ENCODE data around the gene SLC16A13.

The SLC16A13 gene

GRCh38 chr17:7007143-7007542 lies 28.7 kb upstream of the SLC16A13 start:
- no peak for DNase-seq
- WGBS (ENCODE audit: extremely low coverage, insufficient coverage, low lambda C conversion rate), result no CpG with 5 or more reads among the region's 2 CpGs
- peaks cover 3% of the 10 kb centered on the region for H3K36me3 ChIP-seq (ENCODE audit: control insufficient read depth, insufficient read depth, low read length)

DNA sequence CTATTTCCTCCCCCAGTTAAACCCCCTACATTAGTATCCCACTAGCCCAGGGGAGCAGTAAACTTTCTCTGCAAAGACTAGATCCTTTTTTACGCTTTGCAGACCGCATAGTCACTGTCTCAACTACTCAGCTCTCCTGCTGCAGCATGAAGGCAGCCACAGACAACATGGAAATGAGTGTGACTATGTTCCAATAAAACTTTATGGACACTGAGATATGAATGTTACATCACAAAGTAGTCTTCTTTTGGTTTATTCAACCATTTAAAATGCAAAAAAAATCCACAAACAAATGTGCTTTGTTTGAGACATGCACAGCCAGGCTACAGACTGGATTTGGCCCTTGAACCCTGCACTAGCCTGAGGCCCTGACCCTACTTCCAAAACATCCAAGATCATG lies 25.3 kb upstream of the SLC16A13 start:
- H3K4ac ChIP-seq (ENCODE audit: low read depth, low read length), result no peak overlapping the region
- no peak overlapping the region for H2AK5ac ChIP-seq (ENCODE audit: low read length)
- no peak overlapping the region for H3K27ac ChIP-seq (ENCODE audit: low read depth, low read length)
- H3K56ac ChIP-seq (ENCODE audit: low read length), result no peak overlapping the region
- H2BK120ac ChIP-seq (ENCODE audit: low read depth, low read length), result no peak overlapping the region
- H4K5ac ChIP-seq (ENCODE audit: low read length), result no peak overlapping the region
- no peaks in the 10 kb centered on the region for H3K36me3 ChIP-seq (ENCODE audit: control insufficient read depth, insufficient read depth, low read length)
- no peak overlapping the region for H4K8ac ChIP-seq (ENCODE audit: low read depth, low read length)
- H2BK15ac ChIP-seq (replicated peaks; ENCODE audit: low read depth), result no peak overlapping the region
- no peak for DNase-seq
- no peak overlapping the region for H3K9ac ChIP-seq (ENCODE audit: low read length)
- H3K4me2 ChIP-seq (ENCODE audit: low read length), result no peak overlapping the region
- H3K4me3 ChIP-seq (ENCODE audit: low read length), result no peak overlapping the region
- no peak overlapping the region for H3K18ac ChIP-seq (ENCODE audit: low read length)
- H3K23ac ChIP-seq (ENCODE audit: low read length), result no peak overlapping the region
- no peaks in the 10 kb centered on the region for H3K27me3 ChIP-seq (ENCODE audit: insufficient read depth, low read length, poor library complexity)
- WGBS (ENCODE audit: extremely low coverage, insufficient coverage, low lambda C conversion rate), result no CpG with 5 or more reads among the region's 2 CpGs
- peaks cover 23% of the 10 kb centered on the region for H3K79me2 ChIP-seq (ENCODE audit: control insufficient read depth, insufficient read depth, low read length)
- H3K79me1 ChIP-seq (ENCODE audit: low read length), result peaks cover 24% of the 10 kb centered on the region
- no peak overlapping the region for H2BK5ac ChIP-seq (ENCODE audit: low read length)
- H3K4me1 ChIP-seq (ENCODE audit: control insufficient read depth, low read depth, low read length), result peaks cover 6% of the 10 kb centered on the region

More at GRCh38 chr17:7007143-7007542, 28.7 kb upstream of the SLC16A13 start:
- H3K4ac ChIP-seq (ENCODE audit: low read depth, low read length), result no peak overlapping the region
- no peak overlapping the region for H3K18ac ChIP-seq (ENCODE audit: low read length)
- H3K4me2 ChIP-seq (ENCODE audit: low read length), result no peak overlapping the region
- H2BK15ac ChIP-seq (replicated peaks; ENCODE audit: low read depth), result no peak overlapping the region
- H2BK5ac ChIP-seq (ENCODE audit: low read length), result no peak overlapping the region
- no peak overlapping the region for H4K5ac ChIP-seq (ENCODE audit: low read length)
- H2BK120ac ChIP-seq (ENCODE audit: low read depth, low read length), result no peak overlapping the region
- H4K8ac ChIP-seq (ENCODE audit: low read depth, low read length), result no peak overlapping the region
- H3K56ac ChIP-seq (ENCODE audit: low read length), result no peak overlapping the region
- no peak overlapping the region for H3K23ac ChIP-seq (ENCODE audit: low read length)
- no peak overlapping the region for H2AK5ac ChIP-seq (ENCODE audit: low read length)
- H3K27ac ChIP-seq (ENCODE audit: low read depth, low read length), result no peak overlapping the region
- no peak overlapping the region for H3K4me3 ChIP-seq (ENCODE audit: low read length)
- peaks cover 17% of the 10 kb centered on the region for H3K79me1 ChIP-seq (ENCODE audit: low read length)
- no peak overlapping the region for H3K9ac ChIP-seq (ENCODE audit: low read length)
- no peaks in the 10 kb centered on the region for H3K4me1 ChIP-seq (ENCODE audit: control insufficient read depth, low read depth, low read length)
- no peaks in the 10 kb centered on the region for H3K27me3 ChIP-seq (ENCODE audit: insufficient read depth, low read length, poor library complexity)
- peaks cover 14% of the 10 kb centered on the region for H3K79me2 ChIP-seq (ENCODE audit: control insufficient read depth, insufficient read depth, low read length)

DNA sequence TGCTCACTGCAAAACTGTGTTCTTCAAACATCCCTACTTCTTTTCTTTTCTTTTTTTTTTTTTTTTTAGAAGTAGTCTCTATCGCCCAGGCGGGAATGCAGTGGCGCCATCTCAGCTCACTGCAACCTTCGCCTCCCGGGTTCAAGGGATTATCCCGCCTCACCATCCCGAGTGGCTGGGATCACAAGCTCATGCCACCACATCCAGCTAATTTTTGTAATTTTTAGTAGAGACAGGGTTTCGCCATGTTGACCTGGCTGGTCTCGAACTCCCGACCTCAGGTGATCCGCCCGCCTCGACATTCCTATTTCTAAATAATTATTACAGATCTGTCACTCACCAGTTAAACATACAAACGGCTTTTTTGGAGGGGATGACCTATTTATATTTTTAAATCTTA lies 24.4 kb upstream of the SLC16A13 start:
- H2BK120ac ChIP-seq (ENCODE audit: low read depth, low read length), result no peak overlapping the region
- H4K8ac ChIP-seq (ENCODE audit: low read depth, low read length), result no peak overlapping the region
- H3K56ac ChIP-seq (ENCODE audit: low read length), result no peak overlapping the region
- WGBS (ENCODE audit: extremely low coverage, insufficient coverage, low lambda C conversion rate), result no CpG with 5 or more reads among the region's 14 CpGs
- no peak overlapping the region for H3K18ac ChIP-seq (ENCODE audit: low read length)
- H4K5ac ChIP-seq (ENCODE audit: low read length), result no peak overlapping the region
- H3K27ac ChIP-seq (ENCODE audit: low read depth, low read length), result no peak overlapping the region
- no peak overlapping the region for H3K23ac ChIP-seq (ENCODE audit: low read length)
- no peak overlapping the region for H2AK5ac ChIP-seq (ENCODE audit: low read length)
- no peaks in the 10 kb centered on the region for H3K36me3 ChIP-seq (ENCODE audit: control insufficient read depth, insufficient read depth, low read length)
- no peak overlapping the region for H3K4me3 ChIP-seq (ENCODE audit: low read length)
- peaks cover 6% of the 10 kb centered on the region for H3K4me1 ChIP-seq (ENCODE audit: control insufficient read depth, low read depth, low read length)
- no peak for DNase-seq
- no peak overlapping the region for H3K4ac ChIP-seq (ENCODE audit: low read depth, low read length)
- no peaks in the 10 kb centered on the region for H3K27me3 ChIP-seq (ENCODE audit: insufficient read depth, low read length, poor library complexity)
- H3K79me2 ChIP-seq (ENCODE audit: control insufficient read depth, insufficient read depth, low read length), result peaks cover 23% of the 10 kb centered on the region
- H2BK5ac ChIP-seq (ENCODE audit: low read length), result no peak overlapping the region
- no peak overlapping the region for H3K4me2 ChIP-seq (ENCODE audit: low read length)
- H3K9ac ChIP-seq (ENCODE audit: low read length), result peak overlapping the region; percentile 95
- H3K79me1 ChIP-seq (ENCODE audit: low read length), result peaks cover 24% of the 10 kb centered on the region
- no peak overlapping the region for H2BK15ac ChIP-seq (replicated peaks; ENCODE audit: low read depth)

- Histone ChIP-seq H2BK120ac (ENCODE audit: low read depth, low read length) (no peak overlapping the region), H3K9ac (ENCODE audit: low read length) (peak overlapping the region; percentile 95), H3K4ac (ENCODE audit: low read depth, low read length) (no peak overlapping the region), H3K56ac (ENCODE audit: low read length) (peak overlapping the region; percentile 75), H4K8ac (ENCODE audit: low read depth, low read length) (no peak overlapping the region), H2BK15ac (replicated peaks; ENCODE audit: low read depth) (no peak overlapping the region), H3K27ac (ENCODE audit: low read depth, low read length) (no peak overlapping the region), H3K79me1 (ENCODE audit: low read length) (peaks cover 24% of the 10 kb centered on the region), H3K79me2 (ENCODE audit: control insufficient read depth, insufficient read depth, low read length) (peaks cover 23% of the 10 kb centered on the region), H3K4me3 (ENCODE audit: low read length) (peak overlapping the region; percentile 57), H3K27me3 (ENCODE audit: insufficient read depth, low read length, poor library complexity) (no peaks in the 10 kb centered on the region), H2BK5ac (ENCODE audit: low read length) (no peak overlapping the region), H3K36me3 (ENCODE audit: control insufficient read depth, insufficient read depth, low read length) (no peaks in the 10 kb centered on the region), H4K5ac (ENCODE audit: low read length) (no peak overlapping the region), H3K4me1 (ENCODE audit: control insufficient read depth, low read depth, low read length) (peaks cover 6% of the 10 kb centered on the region), H3K23ac (ENCODE audit: low read length) (no peak overlapping the region), H3K18ac (ENCODE audit: low read length) (no peak overlapping the region), H3K4me2 (ENCODE audit: low read length) (peak overlapping the region; percentile 60), H2AK5ac (ENCODE audit: low read length) (no peak overlapping the region)
- no CpG with 5 or more reads among the region's 6 CpGs for WGBS (ENCODE audit: extremely low coverage, insufficient coverage, low lambda C conversion rate)
- no peak for DNase-seq
Observed at GRCh38 chr17:7011942-7012254, 23.9 kb upstream of the SLC16A13 start.

DNA sequence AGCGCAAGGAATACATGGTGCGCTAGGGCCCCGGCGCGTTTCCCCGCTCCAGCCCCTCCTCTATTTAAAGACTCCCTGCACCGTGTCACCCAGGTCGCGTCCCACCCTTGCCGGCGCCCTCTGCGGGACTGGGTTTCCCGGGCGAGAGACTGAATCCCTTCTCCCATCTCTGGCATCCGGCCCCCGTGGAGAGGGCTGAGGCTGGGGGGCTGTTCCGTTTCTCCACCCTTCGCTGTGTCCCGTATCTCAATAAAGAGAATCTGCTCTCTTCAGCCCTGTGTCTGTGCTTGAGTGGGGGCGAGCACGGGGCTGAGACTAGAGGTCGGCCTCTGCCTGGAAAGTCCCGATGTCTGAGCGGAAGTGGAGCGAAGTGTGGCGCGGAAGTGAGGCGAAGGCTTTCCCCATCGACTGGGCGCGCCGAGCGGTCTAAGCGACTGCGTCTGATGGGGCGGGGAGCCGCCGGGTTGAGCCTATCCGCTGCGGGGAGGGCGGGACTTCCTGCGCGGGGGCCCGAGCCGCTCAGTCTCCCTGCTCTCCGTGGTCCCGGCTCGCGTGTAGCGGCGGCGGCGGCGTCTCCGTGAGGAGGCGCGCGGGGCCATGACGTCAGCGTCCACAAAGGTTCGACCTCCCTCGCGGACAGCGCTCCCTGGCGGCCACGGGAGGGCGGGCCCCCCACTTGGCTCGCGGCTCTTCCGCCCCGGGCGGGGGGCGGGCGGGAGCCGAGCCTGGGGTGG lies 21.4 kb upstream of the SLC16A13 start:
- peak overlapping the region; percentile 92 for H3K56ac ChIP-seq (ENCODE audit: low read length)
- H4K8ac ChIP-seq (ENCODE audit: low read depth, low read length), result no peak overlapping the region
- peaks cover 23% of the 10 kb centered on the region for H3K79me2 ChIP-seq (ENCODE audit: control insufficient read depth, insufficient read depth, low read length)
- H3K4me3 ChIP-seq (ENCODE audit: low read length), result peak overlapping the region; percentile 51
- peaks cover 24% of the 10 kb centered on the region for H3K79me1 ChIP-seq (ENCODE audit: low read length)
- peak overlapping the region; percentile 31 for H2BK120ac ChIP-seq (ENCODE audit: low read depth, low read length)
- no peaks in the 10 kb centered on the region for H3K36me3 ChIP-seq (ENCODE audit: control insufficient read depth, insufficient read depth, low read length)
- H3K4me1 ChIP-seq (ENCODE audit: control insufficient read depth, low read depth, low read length), result peaks cover 6% of the 10 kb centered on the region
- no peaks in the 10 kb centered on the region for H3K27me3 ChIP-seq (ENCODE audit: insufficient read depth, low read length, poor library complexity)
- no peak overlapping the region for H2BK15ac ChIP-seq (replicated peaks; ENCODE audit: low read depth)
- peak overlapping the region; percentile 95 for H3K9ac ChIP-seq (ENCODE audit: low read length)
- H2AK5ac ChIP-seq (ENCODE audit: low read length), result no peak overlapping the region
- H3K4ac ChIP-seq (ENCODE audit: low read depth, low read length), result peak overlapping the region; percentile 90
- peak overlapping the region; percentile 98 for H3K4me2 ChIP-seq (ENCODE audit: low read length)
- no CpG with 5 or more reads among the region's 75 CpGs for WGBS (ENCODE audit: extremely low coverage, insufficient coverage, low lambda C conversion rate)
- no peak overlapping the region for H3K23ac ChIP-seq (ENCODE audit: low read length)
- H2BK5ac ChIP-seq (ENCODE audit: low read length), result no peak overlapping the region
- H3K18ac ChIP-seq (ENCODE audit: low read length), result peak overlapping the region; percentile 62
- H3K27ac ChIP-seq (ENCODE audit: low read depth, low read length), result peak overlapping the region; percentile 92
- no peak overlapping the region for H4K5ac ChIP-seq (ENCODE audit: low read length)
- DNase-seq, result peak; percentile 97

All from mesendoderm (in vitro differentiated cells).